ENCODE data around the gene CCDC92. TPM values are rescaled to one million over a fixed set of nuclear protein-coding genes. Genes with fewer than 3 reads are reported as not detected.

Gene CCDC92
- total RNA-seq, 1 donor from 2014 or later, result 45.6 TPM

DNA sequence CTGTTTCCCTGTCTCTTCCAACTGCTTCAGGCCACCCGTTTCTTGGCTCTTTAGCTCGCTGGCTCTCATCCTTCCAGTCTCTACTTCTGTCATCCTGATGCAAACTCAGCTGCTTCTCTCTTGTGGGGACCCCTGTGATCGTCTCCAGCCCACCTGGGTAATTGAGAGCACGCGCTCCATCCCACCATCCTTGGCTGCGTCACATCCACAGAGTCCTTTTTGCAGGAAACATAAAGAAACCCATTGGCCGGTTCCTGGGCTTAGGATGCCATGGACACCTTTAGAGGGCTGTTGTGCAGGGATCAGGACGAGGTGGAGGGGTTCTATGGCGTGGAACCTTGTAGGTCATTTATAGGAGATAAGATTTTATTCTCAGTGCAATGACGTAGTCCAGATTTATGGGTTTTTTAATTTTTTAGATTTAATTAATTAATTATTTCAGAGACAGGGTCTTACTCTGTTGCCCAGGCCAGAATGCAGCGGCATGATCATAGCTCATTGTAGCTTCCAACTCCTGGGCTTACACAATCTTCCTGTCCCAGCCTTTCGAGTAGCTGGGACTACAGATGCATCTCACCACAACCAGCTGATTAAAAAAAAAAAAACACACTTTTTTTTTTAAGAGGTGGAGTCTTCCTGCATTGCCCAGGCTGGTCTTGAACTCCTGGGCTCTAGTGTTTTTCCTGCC, 82.6 kb downstream of the CCDC92 start:
- DNase-seq (ENCODE audit: low spot score), result no peak

DNA sequence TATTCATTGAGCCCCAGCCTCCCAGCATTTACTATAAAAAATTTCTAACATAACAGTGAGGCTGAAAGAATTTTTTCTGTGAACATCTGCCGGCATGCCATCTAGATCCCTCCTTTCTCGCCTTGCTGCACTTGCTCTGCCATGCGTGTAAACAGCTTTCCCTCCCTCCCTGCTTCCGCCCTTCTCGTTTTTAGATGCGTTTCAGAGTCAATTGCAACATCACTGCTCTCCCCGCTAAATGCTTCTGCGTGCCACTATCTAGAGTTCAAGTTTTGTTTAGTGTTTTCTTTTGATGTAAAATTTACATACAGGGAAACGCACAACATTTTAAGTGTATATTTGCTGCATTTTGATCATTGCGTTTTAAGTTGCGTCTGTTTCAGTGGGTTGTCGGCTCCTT, 83.6 kb downstream of the CCDC92 start:
- DNase-seq (ENCODE audit: low spot score), result no peak

GRCh38 chr12:123886931-123887582, 85.6 kb downstream of the CCDC92 start:
- DNase-seq (ENCODE audit: low spot score), result no peak

DNA sequence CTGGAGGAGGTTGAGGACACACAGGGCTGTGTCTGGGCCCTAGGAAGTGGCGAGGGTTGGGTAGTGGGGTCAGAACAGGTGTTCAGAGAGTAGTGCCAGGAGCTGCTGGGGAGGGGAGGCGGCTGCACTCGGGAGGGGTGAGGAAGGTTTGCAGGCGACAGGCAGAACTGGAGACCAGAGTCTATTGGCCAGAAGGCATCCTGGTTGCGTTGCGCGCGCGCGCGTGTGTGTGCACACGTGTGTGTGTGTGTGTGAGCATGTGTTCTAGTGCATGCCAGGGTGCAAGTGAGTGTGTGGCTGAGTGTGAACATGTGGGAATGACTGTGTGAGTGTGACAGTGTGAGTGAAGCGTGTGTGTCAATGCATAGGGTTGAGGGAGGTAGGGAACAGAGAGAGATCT, 86.4 kb downstream of the CCDC92 start:
- no peak for DNase-seq (ENCODE audit: low spot score)

Other genes starting within 250 kb of the CCDC92 start
- 0.23 TPM for gene DNAH10, start 210.5 kb downstream of the CCDC92 start, total RNA-seq
- 146 TPM for gene ZNF664, start 384 bp upstream of the CCDC92 start, total RNA-seq